GM08714 (cell line): ENCODE results near the gene PLXNA4.

ENCODE experiments used
- H3K4me3 ChIP-seq: fragments of 200-500 bp; sonication (Bioruptor generic); 2 replicates; pipeline ENCODE4 v1.5.1; 2014; ENCODE audit warnings: mild to moderate bottlenecking, low read length, inconsistent platforms
- ZNF274 ChIP-seq: IDR thresholded peaks from 2 replicates; pipeline ENCODE4 v1.6.1; 2012; ENCODE audit warnings: mild to moderate bottlenecking, low read depth, low read length

The PLXNA4 gene

GRCh38 chr7:132106491-132106890 lies 469.8 kb downstream of the PLXNA4 start:
- no peak for TF ChIP-seq ZNF274
- H3K4me3 ChIP-seq, result no peak overlapping the region

- H3K4me3 ChIP-seq, result no peak overlapping the region
- TF ChIP-seq ZNF274, result no peak
Measured at GRCh38 chr7:132105096-132105495, 471.2 kb downstream of the PLXNA4 start.

DNA sequence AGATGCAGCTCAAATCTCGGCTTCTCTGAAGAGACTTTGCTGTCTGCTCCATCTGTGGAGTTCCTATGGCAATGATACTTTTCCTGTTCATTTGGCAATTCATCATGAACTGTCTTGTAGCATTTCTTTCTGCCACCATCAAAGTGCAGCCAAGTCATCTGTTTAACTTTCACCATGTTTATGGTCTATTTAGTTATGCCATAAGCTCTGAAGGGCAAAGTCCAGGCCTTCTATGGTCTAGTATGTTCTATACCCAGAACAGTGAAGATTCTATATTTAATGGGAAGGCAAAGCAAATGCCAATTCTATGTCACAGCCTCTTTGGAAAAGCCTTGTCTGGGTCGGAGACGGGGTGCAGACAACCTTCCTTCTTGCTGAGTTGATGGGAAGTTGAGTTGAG lies 472.6 kb downstream of the PLXNA4 start:
- H3K4me3 ChIP-seq, result no peak overlapping the region
- TF ChIP-seq ZNF274, result no peak

DNA sequence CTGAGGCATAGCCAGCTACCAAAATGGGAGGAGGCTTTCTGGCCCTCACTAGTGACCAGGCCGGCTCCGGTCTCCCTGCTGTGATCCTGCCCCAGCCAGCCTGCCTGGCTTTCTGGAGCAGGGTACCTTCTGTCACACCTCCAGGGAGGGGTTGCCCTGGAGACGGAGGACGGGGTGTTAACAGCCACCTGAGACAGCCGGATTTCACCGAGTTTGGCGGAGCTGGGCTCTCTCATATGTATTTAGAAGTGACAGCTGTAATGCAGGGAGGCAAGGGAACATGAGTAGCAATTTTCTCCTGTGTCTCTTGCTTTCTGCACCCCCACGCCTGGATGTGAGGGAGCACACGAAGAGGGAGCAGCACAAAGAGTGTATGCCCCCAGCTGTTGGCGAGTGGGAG lies 473.3 kb downstream of the PLXNA4 start:
- TF ChIP-seq ZNF274, result no peak
- no peak overlapping the region for H3K4me3 ChIP-seq

- no peak for TF ChIP-seq ZNF274
- no peak overlapping the region for H3K4me3 ChIP-seq
Measured at GRCh38 chr7:132102391-132102790, 473.9 kb downstream of the PLXNA4 start.

DNA sequence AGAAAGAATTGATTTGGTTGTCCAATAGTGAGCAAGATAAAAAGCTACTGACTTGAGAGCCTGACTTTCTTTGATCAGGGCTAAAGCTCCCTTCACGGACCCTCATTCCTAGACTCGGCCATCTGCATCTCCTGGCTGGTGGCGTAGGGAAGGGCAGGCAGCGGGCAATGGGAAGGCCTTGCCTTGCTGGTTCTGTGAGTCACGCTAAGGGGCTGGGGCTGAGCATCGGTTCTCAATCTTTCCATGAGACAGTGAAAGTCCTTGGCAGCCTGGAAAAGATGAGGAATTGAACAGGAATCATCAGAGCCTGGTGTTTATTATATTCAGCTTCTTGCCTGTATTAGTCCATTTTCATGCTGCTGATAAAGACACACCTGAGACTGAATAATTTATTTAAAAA lies 475.3 kb downstream of the PLXNA4 start:
- no peak for TF ChIP-seq ZNF274
- no peak overlapping the region for H3K4me3 ChIP-seq

- no peak for TF ChIP-seq ZNF274
- H3K4me3 ChIP-seq, result no peak overlapping the region
Measured at GRCh38 chr7:132100483-132100882, 475.8 kb downstream of the PLXNA4 start.

DNA sequence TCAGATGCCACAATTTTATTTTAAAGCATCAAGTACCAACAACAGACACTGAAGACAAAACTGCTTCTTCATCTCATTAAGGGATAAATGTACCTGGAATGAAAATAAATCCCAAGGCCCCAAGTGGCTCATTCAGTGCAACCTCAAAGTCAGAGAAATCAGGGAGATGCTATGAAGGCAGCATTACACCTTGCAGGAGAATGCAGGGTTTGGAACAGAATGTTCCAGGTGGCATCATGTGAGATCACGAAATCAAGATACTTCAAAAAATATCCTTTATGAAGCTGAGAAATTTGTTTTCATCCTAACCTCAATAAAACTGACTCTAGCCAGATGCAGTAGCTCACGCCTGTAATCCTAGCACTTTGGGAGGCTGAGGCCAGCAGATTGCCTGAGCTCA lies 477.1 kb downstream of the PLXNA4 start:
- H3K4me3 ChIP-seq, result no peak overlapping the region
- TF ChIP-seq ZNF274, result no peak

DNA sequence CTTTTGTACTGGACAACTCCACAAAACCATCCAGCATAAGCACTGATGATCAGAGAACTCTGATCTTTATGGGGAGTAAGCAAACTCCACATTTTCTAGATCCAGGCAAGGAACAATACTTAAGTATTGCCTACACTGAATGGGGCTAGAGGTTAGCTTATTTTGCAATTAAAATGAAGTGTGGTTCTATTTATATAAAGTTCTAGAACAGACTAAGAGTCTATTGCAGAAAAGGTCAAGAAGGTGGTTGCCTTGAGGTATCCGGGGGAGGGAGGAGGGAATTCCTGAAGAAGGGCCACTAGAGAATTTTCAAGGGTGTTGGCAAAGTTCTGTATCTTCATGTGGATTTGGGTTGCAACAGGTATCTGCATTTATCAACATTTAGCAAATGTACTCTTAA lies 477.9 kb downstream of the PLXNA4 start:
- no peak for TF ChIP-seq ZNF274
- no peak overlapping the region for H3K4me3 ChIP-seq

GRCh38 chr7:132097550-132098134 lies 478.6 kb downstream of the PLXNA4 start:
- TF ChIP-seq ZNF274, result no peak
- no peak overlapping the region for H3K4me3 ChIP-seq

GRCh38 chr7:132095111-132095765 lies 481.0 kb downstream of the PLXNA4 start:
- H3K4me3 ChIP-seq, result no peak overlapping the region
- no peak for TF ChIP-seq ZNF274

DNA sequence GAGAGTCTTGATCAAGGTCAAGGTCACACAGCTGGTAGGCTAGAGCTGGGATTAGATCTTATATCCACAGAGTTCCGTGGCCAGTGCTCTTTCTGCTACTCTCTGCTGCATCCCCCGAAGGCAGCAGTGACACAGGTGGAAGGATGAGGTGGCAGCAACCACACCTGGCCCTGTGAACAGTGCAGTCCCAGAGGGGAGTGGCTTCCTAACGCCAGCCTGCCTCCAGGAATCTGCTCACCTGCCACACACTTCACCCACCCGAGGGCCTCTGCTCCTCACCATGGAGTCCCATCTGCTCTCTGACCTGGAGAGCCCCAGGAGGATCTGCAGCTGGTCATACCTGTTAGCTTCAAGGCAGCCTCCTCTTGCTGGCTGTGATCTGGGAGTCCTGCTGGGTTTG lies 484.2 kb downstream of the PLXNA4 start:
- TF ChIP-seq ZNF274, result no peak
- H3K4me3 ChIP-seq, result no peak overlapping the region

DNA sequence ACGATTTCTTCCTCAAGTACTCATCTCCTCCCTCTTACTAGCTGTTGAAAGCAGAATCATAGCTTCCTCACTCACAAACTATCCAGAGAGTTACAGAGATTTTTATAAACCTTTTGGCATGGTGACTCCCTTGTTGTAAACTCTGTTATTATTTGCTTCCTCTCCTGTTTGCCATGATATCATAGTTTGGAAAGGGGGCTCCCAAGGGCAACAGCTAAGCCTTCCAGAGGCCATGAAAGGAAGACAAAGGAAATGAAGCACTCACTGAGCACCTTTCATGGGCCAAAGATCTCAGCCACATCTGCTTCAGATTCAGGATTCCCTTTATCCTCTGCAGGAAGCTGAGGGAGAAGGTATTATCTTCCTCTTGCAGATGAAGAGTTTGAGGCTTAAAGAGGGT lies 484.6 kb downstream of the PLXNA4 start:
- no peak for TF ChIP-seq ZNF274
- H3K4me3 ChIP-seq, result no peak overlapping the region

- H3K4me3 ChIP-seq, result no peak overlapping the region
- TF ChIP-seq ZNF274, result no peak
Measured at GRCh38 chr7:132090444-132090843, 485.8 kb downstream of the PLXNA4 start.

GRCh38 chr7:132089356-132089755 lies 486.9 kb downstream of the PLXNA4 start:
- H3K4me3 ChIP-seq, result no peak overlapping the region
- TF ChIP-seq ZNF274, result no peak

- H3K4me3 ChIP-seq, result no peak overlapping the region
Measured at GRCh38 chr7:132087421-132087820, 488.8 kb downstream of the PLXNA4 start.

More at GRCh38 chr7:132087421-132087820, 488.8 kb downstream of the PLXNA4 start:
- TF ChIP-seq ZNF274, result no peak
